WTC11 (cell line): Measurements from ENCODE around the gene SPOP.

Source experiments
- CTCF ChIP-seq: fragments of 200-600 bp; IDR thresholded peaks from 2 replicates; pipeline ENCODE4 v1.8.0; 2022; ENCODE audit warnings: antibody characterized with exemption
- ZNF232 ChIP-seq: sonication (generic); formaldehyde crosslinking; IDR thresholded peaks from 2 replicates; pipeline ENCODE4 v1.8.0; 2022; ENCODE audit warnings: mild to moderate bottlenecking, missing genetic modification reagents

GRCh38 chr17:49618028-49618611, 59.8 kb downstream of the SPOP start:
- no peak for TF ChIP-seq CTCF
- no peak for TF ChIP-seq ZNF232 (CRISPR knock-in tag)
